Endothelial cell of umbilical vein (primary cell): ENCODE data around the gene PRKAR1B. TPM values are rescaled to one million over a fixed set of nuclear protein-coding genes. Genes with fewer than 3 reads are reported as not detected.

Experiments used
- BruUV-seq: library from RNA; stranded (reverse); fragments of 400-500 nt; replicated peaks from 2 replicates; lab custom pipeline; 2021; lab: Mats Ljungman, UMichigan
- CTCF ChIA-PET: fragments of 300-600, 350-600 bp; sonication (Branson Sonifier 250); formaldehyde crosslinking; loops from one replicate; lab custom pipeline; 2021; ENCODE audit warnings: antibody characterized with exemption, inconsistent platforms; lab: Charles Lee
- POLR2A ChIA-PET: fragments of 300-600, 350-600 bp; sonication (Branson Sonifier 250); formaldehyde crosslinking; loops from one replicate; lab custom pipeline; 2021; ENCODE audit warnings: antibody characterized with exemption, inconsistent platforms; lab: Charles Lee
- DNase-seq: peaks from one replicate; pipeline ENCODE4 v3.0.0-alpha.2; 2011; ENCODE audit warnings: low read depth, low spot score
- FAIRE-seq: peaks from 2 replicates; lab custom pipeline; 2011; peaks lifted over from hg19 to GRCh38; lab: Jason Lieb, UNC
- H2AFZ ChIP-seq: 2 replicates; pipeline ENCODE4 v1.6.0; 2012; ENCODE audit warnings: low read depth, low read length, control low read depth, inconsistent platforms
- H3K27ac ChIP-seq: 2 replicates; pipeline ENCODE4 v1.5.1; 2011; ENCODE audit warnings: low read depth, mild to moderate bottlenecking, control low read depth, low read length, moderate library complexity; ENCODE audit not compliant: insufficient read depth
- H3K27me3 ChIP-seq, 2 experiments: 2 replicates each; pipeline versions ENCODE4 v1.6.0 to v1.6.1; 2011; ENCODE audit warnings: low read length in 2 of 2, mixed read lengths in 1 of 2; ENCODE audit not compliant: control insufficient read depth in 2 of 2, insufficient read depth in 2 of 2
- H3K36me3 ChIP-seq, 2 experiments: 2 replicates in 1 of 2; 3 replicates in 1 of 2; pipeline ENCODE4 v1.5.1; 2011; ENCODE audit warnings: low read length in 2 of 2, mild to moderate bottlenecking in 1 of 2, moderate library complexity in 1 of 2; ENCODE audit not compliant: control insufficient read depth in 2 of 2, insufficient read depth in 2 of 2; ENCODE audit errors: extremely low read depth in 1 of 2
- H3K4me1 ChIP-seq: 3 replicates; pipeline ENCODE4 v1.5.1; 2011; ENCODE audit warnings: mild to moderate bottlenecking, low read length; ENCODE audit not compliant: control insufficient read depth, insufficient read depth; ENCODE audit errors: extremely low read depth
- H3K4me2 ChIP-seq: 2 replicates; pipeline ENCODE4 v1.6.1; 2011; ENCODE audit warnings: low read length, control low read depth, mixed read lengths; ENCODE audit not compliant: insufficient read depth
- H3K4me3 ChIP-seq, 3 experiments: fragments of 200-600 bp in 1 of 3; sonication (generic), shearing (Covaris generic) in 1 of 3; replicated peaks in 1 of 3; 2 replicates each; pipeline ENCODE4 v1.5.1; 2011 to 2016; ENCODE audit warnings: control low read depth in 3 of 3, low read length in 3 of 3, mild to moderate bottlenecking in 2 of 3, inconsistent platforms in 1 of 3, low read depth in 1 of 3, moderate library complexity in 1 of 3; ENCODE audit not compliant: insufficient read depth in 1 of 3
- H3K79me2 ChIP-seq: 2 replicates; pipeline ENCODE4 v1.6.0; 2012; ENCODE audit warnings: low read length, inconsistent platforms; ENCODE audit not compliant: control insufficient read depth, insufficient read depth
- H3K9ac ChIP-seq: replicated peaks from 2 replicates; pipeline ENCODE3; 2011; ENCODE audit warnings: low read length, control low read depth; ENCODE audit not compliant: insufficient read depth; ENCODE audit errors: extremely low read depth
- H3K9me1 ChIP-seq: replicated peaks from 3 replicates; pipeline ENCODE4 v1.6.0; 2011; ENCODE audit warnings: mild to moderate bottlenecking, low read length; ENCODE audit not compliant: control insufficient read depth, insufficient read depth; ENCODE audit errors: extremely low read depth
- H3K9me3 ChIP-seq: replicated peaks from 2 replicates; pipeline ENCODE4 v1.5.1; 2012; ENCODE audit warnings: low read length, inconsistent platforms; ENCODE audit not compliant: control insufficient read depth, insufficient read depth
- H4K20me1 ChIP-seq: replicated peaks from 2 replicates; pipeline ENCODE3; 2011; ENCODE audit warnings: mild to moderate bottlenecking, low read length; ENCODE audit not compliant: control insufficient read depth, insufficient read depth; ENCODE audit errors: extremely low read depth
- EZH2 ChIP-seq: IDR thresholded peaks from 2 replicates; pipeline ENCODE4 v1.6.1; 2012; ENCODE audit warnings: borderline replicate concordance, low read depth, mild to moderate bottlenecking, moderate library complexity, low read length, inconsistent platforms; ENCODE audit not compliant: severe bottlenecking
- FOS ChIP-seq: IDR thresholded peaks from 2 replicates; pipeline ENCODE4 v1.6.1; 2011; ENCODE audit warnings: mild to moderate bottlenecking, low read length, moderate library complexity, borderline replicate concordance; ENCODE audit not compliant: insufficient read depth
- GATA2 ChIP-seq: IDR thresholded peaks from 2 replicates; pipeline ENCODE4 v1.7.0; 2011; ENCODE audit warnings: low read depth, mild to moderate bottlenecking, moderate library complexity, mixed read lengths, low read length; ENCODE audit not compliant: insufficient read length, insufficient read depth
- JUN ChIP-seq: IDR thresholded peaks from 2 replicates; pipeline ENCODE4 v1.6.1; 2011; ENCODE audit warnings: borderline replicate concordance, low read depth; ENCODE audit not compliant: insufficient read length, insufficient read depth
- MYC ChIP-seq: IDR thresholded peaks from one replicate; pipeline ENCODE4 v1.6.1; 2011; ENCODE audit warnings: mild to moderate bottlenecking, low read depth, low read length
- POLR2A ChIP-seq: IDR thresholded peaks from 2 replicates; pipeline ENCODE4 v1.6.1; 2012; ENCODE audit warnings: low read depth, mild to moderate bottlenecking, control low read depth, low read length
- POLR2AphosphoS5 ChIP-seq: IDR thresholded peaks from 2 replicates; pipeline ENCODE4 v1.6.1; 2012; ENCODE audit warnings: low read depth, mild to moderate bottlenecking, control low read depth, low read length, moderate library complexity; ENCODE audit not compliant: insufficient read depth
- dilution Hi-C: fragments of 300-500 bp; cut with MboI; formaldehyde crosslinking; loops from one replicate; pipeline ENCODE4 v1.15.0; 2019; ENCODE audit warnings: low sequenced_read_pairs; ENCODE audit not compliant: extremely low pct_ligation_motif_present
- intact Hi-C: fragments of 100-400 bp; cut with micrococcal nuclease; formaldehyde crosslinking; loops from one replicate; pipeline ENCODE4 v1.10.0; 2022
- polyA plus RNA-seq, 4 experiments: library from polyadenylated mRNA; depleted of rRNA in 3 of 4; stranded (reverse) in 3 of 4; unstranded in 1 of 4; fragments of >200 nt; gene quantifications; 2 replicates each; pipeline versions ENCODE4 v1.2.1 to v1.2.3, GENCODE V29; 2011 to 2012; ENCODE audit warnings: missing spikeins in 1 of 4
- total RNA-seq: library from RNA; stranded (reverse); gene quantifications from 2 replicates; pipeline ENCODE4 v1.2.3, GENCODE V29; 2021
- TF ChIP-seq, protein P1 (sequence below): IDR thresholded peaks from 2 replicates; pipeline ENCODE4 v1.6.1; 2011; ENCODE audit not compliant: insufficient read depth, insufficient read length
- TF ChIP-seq, protein P2 (sequence below), 2 donors: IDR thresholded peaks; 1 replicate in 1 of 2; 2 replicates in 1 of 2; pipeline ENCODE4 v1.5.1; 2011; ENCODE audit warnings: low read length in 2 of 2, mild to moderate bottlenecking in 2 of 2, moderate library complexity in 2 of 2, control low read depth in 1 of 2, inconsistent platforms in 1 of 2, low read depth in 1 of 2; ENCODE audit not compliant: insufficient read depth in 1 of 2; ENCODE audit errors: extremely low read depth in 1 of 2

PRKAR1B gene
- total and polyA plus RNA-seq, 2 donors (not counting 3 experiments of a cell fraction or from before 2014, with no cell fraction given), result 15.4 to 29.2 TPM

DNA sequence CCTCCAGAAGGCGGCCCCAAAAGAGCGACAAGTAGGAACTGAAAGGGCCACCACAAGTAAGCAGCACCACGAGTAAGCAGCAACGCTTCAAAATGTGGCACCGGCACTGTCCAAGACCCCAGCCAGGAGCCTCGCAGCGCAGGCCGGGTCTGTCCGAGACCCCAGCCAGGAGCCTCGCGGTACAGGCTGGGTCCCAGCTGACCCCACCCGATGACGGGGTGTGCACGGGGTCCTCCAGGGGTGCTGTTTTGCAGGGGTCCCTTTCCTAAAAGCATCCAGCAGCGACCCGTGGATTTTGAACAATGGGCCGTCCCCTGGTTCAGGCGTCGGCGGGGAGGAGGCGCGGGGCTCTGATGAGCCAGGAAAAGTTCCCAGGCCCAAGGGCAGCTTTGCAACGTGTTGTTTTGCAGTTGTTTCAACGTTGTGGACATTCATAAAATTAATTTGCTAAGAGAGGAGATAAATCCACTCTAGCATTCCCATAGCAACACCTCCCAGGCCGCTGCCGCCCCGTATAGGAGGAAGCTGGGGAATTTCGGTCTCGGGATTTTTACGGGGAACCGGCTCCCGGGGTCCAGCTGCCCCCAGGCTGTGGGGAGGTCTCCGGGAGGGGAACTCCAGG is 155.9 kb downstream of the PRKAR1B start:
- H4K20me1 ChIP-seq, result no peaks in the 10 kb centered on the region
- no peak for FAIRE-seq
- H3K4me1 ChIP-seq, result no peaks in the 10 kb centered on the region
- no peak overlapping the region for H3K9ac ChIP-seq
- BruUV-seq, result no TSS peak
- no peak overlapping the region for H3K27ac ChIP-seq
- H3K79me2 ChIP-seq, result no peaks in the 10 kb centered on the region
- ChIA-PET CTCF (interaction anchor here (1.1 kb wide), 1 partner anchor 53 kb away, joined by 4 read pairs; no protein-coding TSS in a partner anchor), POLR2A (no interaction called here)
- dilution Hi-C loops (no loop called here), intact Hi-C loops (no loop called here)
- H3K36me3 ChIP-seq, result no peaks in the 10 kb centered on the region
- no peak overlapping the region for H3K4me3 ChIP-seq
- no peaks in the 10 kb centered on the region for H3K9me3 ChIP-seq
- H3K9me1 ChIP-seq, result no peaks in the 10 kb centered on the region
- H3K4me2 ChIP-seq, result no peak overlapping the region
- no peak for DNase-seq
- TF ChIP-seq JUN, result no peak
- TF ChIP-seq EZH2, result no peak
- TF ChIP-seq MYC, result no peak
- TF ChIP-seq FOS, result no peak
- TF ChIP-seq, protein P1, sequence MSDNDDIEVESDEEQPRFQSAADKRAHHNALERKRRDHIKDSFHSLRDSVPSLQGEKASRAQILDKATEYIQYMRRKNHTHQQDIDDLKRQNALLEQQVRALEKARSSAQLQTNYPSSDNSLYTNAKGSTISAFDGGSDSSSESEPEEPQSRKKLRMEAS, result no peak
- TF ChIP-seq POLR2AphosphoS5, result no peak
- no peak for TF ChIP-seq POLR2A
- TF ChIP-seq, protein P2, sequence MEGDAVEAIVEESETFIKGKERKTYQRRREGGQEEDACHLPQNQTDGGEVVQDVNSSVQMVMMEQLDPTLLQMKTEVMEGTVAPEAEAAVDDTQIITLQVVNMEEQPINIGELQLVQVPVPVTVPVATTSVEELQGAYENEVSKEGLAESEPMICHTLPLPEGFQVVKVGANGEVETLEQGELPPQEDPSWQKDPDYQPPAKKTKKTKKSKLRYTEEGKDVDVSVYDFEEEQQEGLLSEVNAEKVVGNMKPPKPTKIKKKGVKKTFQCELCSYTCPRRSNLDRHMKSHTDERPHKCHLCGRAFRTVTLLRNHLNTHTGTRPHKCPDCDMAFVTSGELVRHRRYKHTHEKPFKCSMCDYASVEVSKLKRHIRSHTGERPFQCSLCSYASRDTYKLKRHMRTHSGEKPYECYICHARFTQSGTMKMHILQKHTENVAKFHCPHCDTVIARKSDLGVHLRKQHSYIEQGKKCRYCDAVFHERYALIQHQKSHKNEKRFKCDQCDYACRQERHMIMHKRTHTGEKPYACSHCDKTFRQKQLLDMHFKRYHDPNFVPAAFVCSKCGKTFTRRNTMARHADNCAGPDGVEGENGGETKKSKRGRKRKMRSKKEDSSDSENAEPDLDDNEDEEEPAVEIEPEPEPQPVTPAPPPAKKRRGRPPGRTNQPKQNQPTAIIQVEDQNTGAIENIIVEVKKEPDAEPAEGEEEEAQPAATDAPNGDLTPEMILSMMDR (IDR thresholded peaks at IDR 0.05; ENCODE audit: extremely low read depth in 1 of 2, insufficient read depth in 1 of 2, low read depth in 1 of 2, low read length in 2 of 2), result no peak
- no peak for TF ChIP-seq GATA2
- no peaks in the 10 kb centered on the region for H3K27me3 ChIP-seq
- no peak overlapping the region for H2AFZ ChIP-seq
